ENCODE results near the gene OGT. TPM values are rescaled to one million over a fixed set of nuclear protein-coding genes. Genes with fewer than 3 reads are reported as not detected.
"Not testable (repeated sequence)": the region's sequence is repeated elsewhere in the genome, so short reads cannot be mapped to it uniquely, and the experiment has no call there.

The OGT gene
- 92.2 and 94.6 TPM in 2 replicates for total RNA-seq (2012; rRNA removed)

GRCh38 chrX:71532753-71533425, at the start of gene OGT:
Gene OGT, plus strand, starts transcription at chrX:71533104. Its CDS starts 196 bp downstream, at chrX:71533300.
- Histone ChIP-seq H3K4me1 (ENCODE audit: control insufficient read depth, insufficient read depth, low read length) (peaks cover 4% of the 10 kb centered on the region), H3K9me3 (replicated peaks; ENCODE audit: low read length) (no peaks in the 10 kb centered on the region), H3K4me2 (ENCODE audit: low read length) (peak within 1 kb of the TSS; percentile 81), H3K27me3 (ENCODE audit: control insufficient read depth, insufficient read depth, low read length) (no peaks in the 10 kb centered on the region), H3K9ac (ENCODE audit: low read depth, low read length) (peak within 1 kb of the TSS; percentile 89), H3K4me3 (ENCODE audit: low read length) (peak within 1 kb of the TSS; percentile 83), H3K36me3 (ENCODE audit: insufficient read depth, low read length) (no peaks in the 10 kb centered on the region)

GRCh38 chrX:71487814-71488213, 45.1 kb upstream of the OGT start:
- no peaks in the 10 kb centered on the region for H3K36me3 ChIP-seq (ENCODE audit: insufficient read depth, low read length)
- no peaks in the 10 kb centered on the region for H3K4me1 ChIP-seq (ENCODE audit: control insufficient read depth, insufficient read depth, low read length)
- H3K4me2 ChIP-seq (ENCODE audit: low read length) = no peak overlapping the region
- H3K9me3 ChIP-seq (replicated peaks; ENCODE audit: low read length) = no peaks in the 10 kb centered on the region
- H3K4me3 ChIP-seq (ENCODE audit: low read length) = no peak overlapping the region
- H3K27me3 ChIP-seq (ENCODE audit: control insufficient read depth, insufficient read depth, low read length) = no peaks in the 10 kb centered on the region
- no peak overlapping the region for H3K9ac ChIP-seq (ENCODE audit: low read depth, low read length)

GRCh38 chrX:71489540-71489939, 43.4 kb upstream of the OGT start:
- Histone ChIP-seq H3K36me3 (ENCODE audit: insufficient read depth, low read length) (no peaks in the 10 kb centered on the region), H3K9me3 (replicated peaks; ENCODE audit: low read length) (no peaks in the 10 kb centered on the region), H3K4me1 (ENCODE audit: control insufficient read depth, insufficient read depth, low read length) (no peaks in the 10 kb centered on the region), H3K4me2 (ENCODE audit: low read length) (no peak overlapping the region), H3K27me3 (ENCODE audit: control insufficient read depth, insufficient read depth, low read length) (no peaks in the 10 kb centered on the region), H3K4me3 (ENCODE audit: low read length) (no peak overlapping the region), H3K9ac (ENCODE audit: low read depth, low read length) (no peak overlapping the region)

- H3K36me3 ChIP-seq (ENCODE audit: insufficient read depth, low read length) = no peaks in the 10 kb centered on the region
- H3K4me2 ChIP-seq (ENCODE audit: low read length) = peak overlapping the region; percentile 95
- no peaks in the 10 kb centered on the region for H3K27me3 ChIP-seq (ENCODE audit: control insufficient read depth, insufficient read depth, low read length)
- no peaks in the 10 kb centered on the region for H3K4me1 ChIP-seq (ENCODE audit: control insufficient read depth, insufficient read depth, low read length)
- peak overlapping the region; percentile 68 for H3K4me3 ChIP-seq (ENCODE audit: low read length)
- H3K9ac ChIP-seq (ENCODE audit: low read depth, low read length) = peak overlapping the region; percentile 66
- no peaks in the 10 kb centered on the region for H3K9me3 ChIP-seq (replicated peaks; ENCODE audit: low read length)
Measured at GRCh38 chrX:71492231-71493065, 40.5 kb upstream of the OGT start.

- Histone ChIP-seq H3K9ac (ENCODE audit: low read depth, low read length) (no peak overlapping the region), H3K4me2 (ENCODE audit: low read length) (peak overlapping the region; percentile 95), H3K27me3 (ENCODE audit: control insufficient read depth, insufficient read depth, low read length) (no peaks in the 10 kb centered on the region), H3K4me3 (ENCODE audit: low read length) (peak overlapping the region; percentile 68), H3K4me1 (ENCODE audit: control insufficient read depth, insufficient read depth, low read length) (no peaks in the 10 kb centered on the region), H3K36me3 (ENCODE audit: insufficient read depth, low read length) (no peaks in the 10 kb centered on the region), H3K9me3 (replicated peaks; ENCODE audit: low read length) (no peaks in the 10 kb centered on the region)
Measured at GRCh38 chrX:71493111-71493613, 39.7 kb upstream of the OGT start.

GRCh38 chrX:71495979-71496378, 36.9 kb upstream of the OGT start:
- H3K4me1 ChIP-seq (ENCODE audit: control insufficient read depth, insufficient read depth, low read length); H3K4me2 ChIP-seq (ENCODE audit: low read length); H3K36me3 ChIP-seq (ENCODE audit: insufficient read depth, low read length); H3K9ac ChIP-seq (ENCODE audit: low read depth, low read length); H3K4me3 ChIP-seq (ENCODE audit: low read length); H3K27me3 ChIP-seq (ENCODE audit: control insufficient read depth, insufficient read depth, low read length); H3K9me3 ChIP-seq (replicated peaks; ENCODE audit: low read length): not testable (repeated sequence)

GRCh38 chrX:71496476-71496875, 36.4 kb upstream of the OGT start:
- Histone ChIP-seq H3K4me2 (ENCODE audit: low read length) (no peak overlapping the region), H3K4me1 (ENCODE audit: control insufficient read depth, insufficient read depth, low read length) (no peaks in the 10 kb centered on the region), H3K9me3 (replicated peaks; ENCODE audit: low read length) (no peaks in the 10 kb centered on the region), H3K4me3 (ENCODE audit: low read length) (no peak overlapping the region), H3K27me3 (ENCODE audit: control insufficient read depth, insufficient read depth, low read length) (no peaks in the 10 kb centered on the region), H3K36me3 (ENCODE audit: insufficient read depth, low read length) (no peaks in the 10 kb centered on the region), H3K9ac (ENCODE audit: low read depth, low read length) (no peak overlapping the region)

- not testable (repeated sequence) for H3K4me3 ChIP-seq (ENCODE audit: low read length); H3K9me3 ChIP-seq (replicated peaks; ENCODE audit: low read length); H3K4me1 ChIP-seq (ENCODE audit: control insufficient read depth, insufficient read depth, low read length); H3K9ac ChIP-seq (ENCODE audit: low read depth, low read length); H3K36me3 ChIP-seq (ENCODE audit: insufficient read depth, low read length); H3K4me2 ChIP-seq (ENCODE audit: low read length); H3K27me3 ChIP-seq (ENCODE audit: control insufficient read depth, insufficient read depth, low read length)
Measured at GRCh38 chrX:71502080-71502479, 30.8 kb upstream of the OGT start.

GRCh38 chrX:71504346-71504745, 28.6 kb upstream of the OGT start:
- Histone ChIP-seq H3K9me3 (replicated peaks; ENCODE audit: low read length) (no peaks in the 10 kb centered on the region), H3K9ac (ENCODE audit: low read depth, low read length) (no peak overlapping the region), H3K36me3 (ENCODE audit: insufficient read depth, low read length) (no peaks in the 10 kb centered on the region), H3K4me2 (ENCODE audit: low read length) (no peak overlapping the region), H3K4me3 (ENCODE audit: low read length) (no peak overlapping the region), H3K4me1 (ENCODE audit: control insufficient read depth, insufficient read depth, low read length) (no peaks in the 10 kb centered on the region), H3K27me3 (ENCODE audit: control insufficient read depth, insufficient read depth, low read length) (no peaks in the 10 kb centered on the region)

GRCh38 chrX:71509289-71509688, 23.6 kb upstream of the OGT start:
- H3K4me1 ChIP-seq (ENCODE audit: control insufficient read depth, insufficient read depth, low read length) = no peaks in the 10 kb centered on the region
- H3K9ac ChIP-seq (ENCODE audit: low read depth, low read length) = no peak overlapping the region
- no peaks in the 10 kb centered on the region for H3K36me3 ChIP-seq (ENCODE audit: insufficient read depth, low read length)

GRCh38 chrX:71510161-71510560, 22.7 kb upstream of the OGT start:
- H3K9ac ChIP-seq (ENCODE audit: low read depth, low read length) = no peak overlapping the region
- H3K27me3 ChIP-seq (ENCODE audit: control insufficient read depth, insufficient read depth, low read length) = no peaks in the 10 kb centered on the region
- H3K4me3 ChIP-seq (ENCODE audit: low read length) = no peak overlapping the region
- H3K4me1 ChIP-seq (ENCODE audit: control insufficient read depth, insufficient read depth, low read length) = peaks cover 5% of the 10 kb centered on the region
- no peaks in the 10 kb centered on the region for H3K9me3 ChIP-seq (replicated peaks; ENCODE audit: low read length)
- no peaks in the 10 kb centered on the region for H3K36me3 ChIP-seq (ENCODE audit: insufficient read depth, low read length)
- H3K4me2 ChIP-seq (ENCODE audit: low read length) = no peak overlapping the region

More at GRCh38 chrX:71509289-71509688, 23.6 kb upstream of the OGT start:
- no peaks in the 10 kb centered on the region for H3K9me3 ChIP-seq (replicated peaks; ENCODE audit: low read length)
- H3K4me2 ChIP-seq (ENCODE audit: low read length) = no peak overlapping the region
- no peaks in the 10 kb centered on the region for H3K27me3 ChIP-seq (ENCODE audit: control insufficient read depth, insufficient read depth, low read length)
- H3K4me3 ChIP-seq (ENCODE audit: low read length) = no peak overlapping the region
